Mesenchymal stem cell (in vitro differentiated cells and primary cell): Measurements from ENCODE around the gene BRK1.
A peak's percentile ranks its signal among the peaks of the same experiment; 100 is the strongest.

Experiments
- DNase-seq: peaks from one replicate; pipeline ENCODE4 v3.0.0-alpha.2; 2013
- H2AFZ ChIP-seq: one replicate; pipeline ENCODE4 v1.6.1; 2013; ENCODE audit warnings: low read depth, mild to moderate bottlenecking, control low read depth, inconsistent platforms, low read length, moderate library complexity
- H2AK5ac ChIP-seq: 2 replicates; pipeline ENCODE4 v1.6.1; 2013; ENCODE audit warnings: low read length, moderate library complexity, mild to moderate bottlenecking, inconsistent platforms; ENCODE audit not compliant: severe bottlenecking
- H2BK120ac ChIP-seq: one replicate; pipeline ENCODE4 v1.6.1; 2013; ENCODE audit warnings: low read depth, mild to moderate bottlenecking, inconsistent platforms, low read length, moderate library complexity
- H2BK12ac ChIP-seq, 2 experiments: one replicate each; pipeline ENCODE4 v1.6.1; 2013; ENCODE audit warnings: inconsistent platforms in 2 of 2, low read length in 2 of 2, mild to moderate bottlenecking in 2 of 2, moderate library complexity in 2 of 2, control low read depth in 1 of 2
- H2BK15ac ChIP-seq: one replicate; pipeline ENCODE4 v1.6.1; 2013; ENCODE audit warnings: mild to moderate bottlenecking, low read depth, inconsistent platforms; ENCODE audit not compliant: poor library complexity, severe bottlenecking
- H2BK5ac ChIP-seq: 2 replicates; pipeline ENCODE4 v1.6.1; 2013; ENCODE audit warnings: low read depth, mild to moderate bottlenecking, low read length, control low read depth, inconsistent platforms; ENCODE audit not compliant: poor library complexity, severe bottlenecking
- H3K14ac ChIP-seq, 2 experiments: one replicate each; pipeline ENCODE4 v1.6.1; 2013; ENCODE audit warnings: inconsistent platforms in 2 of 2, low read length in 2 of 2, control low read depth in 1 of 2, mild to moderate bottlenecking in 1 of 2, moderate library complexity in 1 of 2
- H3K18ac ChIP-seq, 2 experiments: one replicate each; pipeline ENCODE4 v1.6.1; 2013; ENCODE audit warnings: inconsistent platforms in 2 of 2, low read length in 2 of 2, control low read depth in 1 of 2, low read depth in 1 of 2, mild to moderate bottlenecking in 1 of 2
- H3K23ac ChIP-seq, 2 experiments: one replicate each; pipeline ENCODE4 v1.6.1; 2013; ENCODE audit warnings: inconsistent platforms in 2 of 2, low read length in 2 of 2, mild to moderate bottlenecking in 2 of 2, moderate library complexity in 2 of 2, control low read depth in 1 of 2
- H3K27ac ChIP-seq: 2 replicates; pipeline ENCODE4 v1.5.1; 2013; ENCODE audit warnings: mild to moderate bottlenecking, moderate library complexity, low read length, control low read depth, inconsistent platforms; ENCODE audit not compliant: poor library complexity, severe bottlenecking
- H3K27me3 ChIP-seq, 2 experiments: 2 replicates each; pipeline versions ENCODE4 v1.6.1 to v1.7.0; 2013; ENCODE audit warnings: low read length in 2 of 2, mild to moderate bottlenecking in 2 of 2, moderate library complexity in 2 of 2, control low read depth in 1 of 2, inconsistent platforms in 1 of 2; ENCODE audit not compliant: control insufficient read depth in 1 of 2, insufficient read depth in 1 of 2
- H3K36me3 ChIP-seq, 2 experiments: 2 replicates each; pipeline versions ENCODE4 v1.6.1 to v1.7.0; 2013; ENCODE audit warnings: low read length in 2 of 2, control low read depth in 1 of 2, inconsistent platforms in 1 of 2, low read depth in 1 of 2, mild to moderate bottlenecking in 1 of 2; ENCODE audit not compliant: insufficient read depth in 2 of 2, control insufficient read depth in 1 of 2
- H3K4ac ChIP-seq, 2 experiments: one replicate each; pipeline ENCODE4 v1.6.1; 2013; ENCODE audit warnings: inconsistent platforms in 2 of 2, low read length in 2 of 2, mild to moderate bottlenecking in 2 of 2, moderate library complexity in 2 of 2, control low read depth in 1 of 2, low read depth in 1 of 2
- H3K4me1 ChIP-seq: 2 replicates; pipeline ENCODE4 v1.6.1; 2013; ENCODE audit warnings: low read depth, low read length, control low read depth; ENCODE audit not compliant: control insufficient read depth, insufficient read depth
- H3K4me2 ChIP-seq: 2 replicates; pipeline ENCODE4 v1.6.1; 2013; ENCODE audit warnings: low read length, mild to moderate bottlenecking, inconsistent platforms; ENCODE audit not compliant: poor library complexity, severe bottlenecking
- H3K4me3 ChIP-seq, 2 experiments: 2 replicates each; pipeline versions ENCODE4 v1.5.1 to v1.7.0; 2013; ENCODE audit warnings: low read length in 2 of 2, mild to moderate bottlenecking in 2 of 2, control low read depth in 1 of 2, low read depth in 1 of 2; ENCODE audit not compliant: insufficient read depth in 1 of 2
- H3K79me1 ChIP-seq: replicated peaks from 2 replicates; pipeline ENCODE4 v1.6.1; 2013; ENCODE audit warnings: mild to moderate bottlenecking, control low read depth, low read length, inconsistent platforms; ENCODE audit not compliant: poor library complexity, severe bottlenecking
- H3K9ac ChIP-seq: 2 replicates; pipeline ENCODE4 v1.7.0; 2013; ENCODE audit warnings: mild to moderate bottlenecking, low read length, moderate library complexity
- H3K9me3 ChIP-seq: 2 replicates; pipeline ENCODE4 v1.7.0; 2013; ENCODE audit warnings: mild to moderate bottlenecking, low read length; ENCODE audit not compliant: control insufficient read depth
- H4K8ac ChIP-seq: one replicate; pipeline ENCODE4 v1.6.1; 2013; ENCODE audit warnings: inconsistent platforms, mild to moderate bottlenecking, low read length, moderate library complexity
- H4K91ac ChIP-seq: one replicate; pipeline ENCODE4 v1.6.1; 2013; ENCODE audit warnings: mild to moderate bottlenecking, low read length, inconsistent platforms
- WGBS: methylation state at CpG from one replicate; pipeline ENCODE4 v1.1.7; 2013; ENCODE audit warnings: mixed read lengths; 5-methylcytosine and 5-hydroxymethylcytosine counted together

Gene BRK1

DNA sequence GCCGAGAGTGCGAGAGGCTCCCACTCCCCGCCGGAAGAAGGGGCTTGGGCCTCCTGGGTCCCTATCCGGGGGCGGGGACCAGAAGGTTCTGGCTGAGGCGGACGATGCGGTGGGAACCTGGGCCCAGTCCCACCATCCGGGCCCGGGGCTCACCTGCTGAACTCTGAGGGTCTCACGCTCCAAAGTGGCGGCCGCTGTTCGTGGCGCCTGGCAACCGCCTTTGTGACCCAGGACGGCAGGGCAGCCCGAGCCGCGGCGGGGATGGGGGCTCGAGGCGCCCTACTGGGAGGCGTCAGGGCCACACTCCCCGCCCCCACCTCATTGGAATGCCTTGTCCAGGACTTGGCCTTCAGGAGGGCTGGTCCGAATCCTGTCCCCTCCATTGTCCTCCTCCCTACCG is 7.4 kb upstream of the BRK1 start, which contains the start of gene FANCD2OS:
FANCD2OS (minus strand) TSS at position 165 of the 400 bp plus-strand sequence. CDS start 3,481 bp downstream, outside the sequence.
- Histone ChIP-seq H3K36me3 (no peaks in the 10 kb centered on the region), H2BK120ac (no peak within 1 kb of the TSS), H3K9me3 (no peaks in the 10 kb centered on the region), H3K18ac (no peak within 1 kb of the TSS), H3K27me3 (no peaks in the 10 kb centered on the region), H2BK15ac (no peak within 1 kb of the TSS), H2AFZ (no peak within 1 kb of the TSS), H4K91ac (no peak within 1 kb of the TSS), H3K4ac (no peak within 1 kb of the TSS), H3K4me3 (no peak within 1 kb of the TSS), H3K23ac (no peak within 1 kb of the TSS), H3K27ac (no peak within 1 kb of the TSS), H4K8ac (no peak within 1 kb of the TSS), H3K9ac (no peak within 1 kb of the TSS), H2AK5ac (no peak within 1 kb of the TSS), H3K14ac (no peak within 1 kb of the TSS), H3K79me1 (no peaks in the 10 kb centered on the region), H3K4me1 (no peaks in the 10 kb centered on the region), H2BK5ac (no peak within 1 kb of the TSS), H3K4me2 (no peak within 1 kb of the TSS), H2BK12ac (no peak within 1 kb of the TSS)
- no peak for DNase-seq
- WGBS, result 97% methylated on average over 28 of the region's 28 CpGs

DNA sequence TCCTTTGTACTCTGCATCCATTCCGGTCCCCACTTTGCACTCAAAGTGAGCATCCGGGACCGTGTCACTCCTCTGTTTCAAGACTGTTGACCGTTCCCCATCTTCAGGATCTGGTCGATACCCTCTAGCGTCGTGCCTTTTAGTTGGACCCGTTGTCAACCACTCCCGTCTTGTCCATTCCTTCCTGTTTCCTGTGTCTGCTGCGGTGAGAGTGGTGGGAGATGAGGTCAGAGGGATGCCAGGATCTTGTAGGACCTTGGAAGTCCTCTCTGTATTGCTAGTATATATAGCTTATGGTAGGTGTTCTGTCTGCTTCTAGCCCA is 624 bp downstream of the BRK1 start:
- H2BK5ac ChIP-seq, result no peak overlapping the region
- H2BK12ac ChIP-seq, result no peak overlapping the region
- WGBS, result 1% methylated on average over 9 of the region's 10 CpGs
- peak overlapping the region; percentile 86 to 88 for H3K4me3 ChIP-seq
- H4K91ac ChIP-seq, result peak overlapping the region; percentile 79
- no peak overlapping the region for H2AK5ac ChIP-seq
- H3K18ac ChIP-seq, result peak overlapping the region; percentile 1 to 91
- peak overlapping the region; percentile 91 for H3K9ac ChIP-seq
- H3K23ac ChIP-seq, result no peak overlapping the region
- no peaks in the 10 kb centered on the region for H3K9me3 ChIP-seq
- peaks cover 6% of the 10 kb centered on the region for H3K4me1 ChIP-seq
- peaks cover 1% of the 10 kb centered on the region for H3K79me1 ChIP-seq
- peak overlapping the region in 1 of 2 experiments; percentile 87 for H3K14ac ChIP-seq
- DNase-seq, result peak; percentile 84
- peak overlapping the region in 1 of 2 experiments; percentile 93 for H3K4ac ChIP-seq
- H4K8ac ChIP-seq, result peak overlapping the region; percentile 69
- H3K27me3 ChIP-seq, result no peaks in the 10 kb centered on the region
- H3K36me3 ChIP-seq, result peaks cover 0 to 19% of the 10 kb centered on the region in 2 experiments
- no peak overlapping the region for H2BK120ac ChIP-seq
- peak overlapping the region; percentile 89 for H2AFZ ChIP-seq
- H2BK15ac ChIP-seq, result no peak overlapping the region
- H3K4me2 ChIP-seq, result peak overlapping the region; percentile 78
- peak overlapping the region; percentile 62 for H3K27ac ChIP-seq

DNA sequence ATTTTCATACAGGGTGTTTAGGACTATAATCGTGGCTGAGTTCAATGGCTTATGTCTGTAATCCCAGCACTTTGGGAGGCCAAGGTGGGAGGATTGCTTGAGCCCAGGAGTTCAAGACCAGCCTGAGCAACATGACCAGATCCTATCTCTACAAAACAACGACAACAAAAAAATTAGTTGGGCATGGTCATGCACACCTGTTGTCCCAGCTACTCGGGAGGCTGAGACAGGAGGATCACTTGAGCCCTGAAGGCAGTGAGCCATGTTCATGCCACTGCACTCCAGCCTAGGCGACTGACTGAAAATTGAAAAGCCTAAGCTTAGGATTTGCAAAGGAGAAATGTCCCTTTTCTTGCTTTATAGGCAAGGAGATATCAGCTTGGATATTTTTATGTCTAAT is 1.5 kb downstream of the BRK1 start:
- peak overlapping the region; percentile 91 for H3K9ac ChIP-seq
- H2AFZ ChIP-seq, result no peak overlapping the region
- no peak overlapping the region for H2BK5ac ChIP-seq
- H3K4ac ChIP-seq, result no peak overlapping the region
- H3K79me1 ChIP-seq, result peaks cover 1% of the 10 kb centered on the region
- no peak overlapping the region for H3K14ac ChIP-seq
- H3K9me3 ChIP-seq, result no peaks in the 10 kb centered on the region
- no peak overlapping the region for H2BK120ac ChIP-seq
- H3K4me3 ChIP-seq, result peak overlapping the region in 1 of 2 experiments; percentile 86
- no peaks in the 10 kb centered on the region for H3K27me3 ChIP-seq
- no peak overlapping the region for H2AK5ac ChIP-seq
- no peak overlapping the region for H3K27ac ChIP-seq
- H3K4me1 ChIP-seq, result peaks cover 6% of the 10 kb centered on the region
- no peak overlapping the region for H3K23ac ChIP-seq
- peaks cover 0 to 23% of the 10 kb centered on the region in 2 experiments for H3K36me3 ChIP-seq
- no peak overlapping the region for H4K91ac ChIP-seq
- WGBS, result 93% methylated on average over 4 of the region's 4 CpGs
- no peak for DNase-seq
- no peak overlapping the region for H4K8ac ChIP-seq
- no peak overlapping the region for H2BK15ac ChIP-seq
- no peak overlapping the region for H2BK12ac ChIP-seq
- H3K4me2 ChIP-seq, result no peak overlapping the region
- H3K18ac ChIP-seq, result no peak overlapping the region

DNA sequence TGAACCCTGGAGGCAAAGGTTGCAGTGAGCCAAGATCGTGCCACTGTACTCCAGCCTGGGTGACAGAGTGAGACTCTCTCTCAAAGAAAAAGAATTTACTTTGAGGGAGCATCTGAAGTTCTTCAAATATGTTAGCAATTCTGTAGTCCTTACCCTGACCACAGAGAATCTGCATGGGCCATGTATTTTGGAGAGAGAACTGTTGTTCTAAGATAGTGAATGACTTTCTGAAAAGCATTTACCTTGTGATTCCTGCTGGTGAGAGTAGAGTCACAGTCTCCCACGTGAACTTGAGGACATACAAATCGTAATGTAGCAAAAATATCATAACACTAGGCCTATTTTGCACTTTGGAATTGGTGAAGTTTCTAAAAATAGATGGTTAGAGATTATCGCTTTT is 3.9 kb downstream of the BRK1 start:
- Histone ChIP-seq H2BK5ac (no peak overlapping the region), H3K4me2 (no peak overlapping the region), H2BK12ac (no peak overlapping the region), H3K36me3 (peaks cover 4 to 36% of the 10 kb centered on the region in 2 experiments), H4K8ac (no peak overlapping the region), H3K4ac (no peak overlapping the region), H3K14ac (no peak overlapping the region), H3K18ac (no peak overlapping the region), H3K27ac (no peak overlapping the region), H3K79me1 (peaks cover 9% of the 10 kb centered on the region), H2AFZ (no peak overlapping the region), H4K91ac (no peak overlapping the region), H3K9me3 (no peaks in the 10 kb centered on the region), H3K23ac (no peak overlapping the region), H3K9ac (no peak overlapping the region), H2AK5ac (no peak overlapping the region), H2BK120ac (no peak overlapping the region), H2BK15ac (no peak overlapping the region), H3K4me3 (no peak overlapping the region), H3K27me3 (no peaks in the 10 kb centered on the region), H3K4me1 (peaks cover 6% of the 10 kb centered on the region)
- 98% methylated on average over 2 of the region's 4 CpGs for WGBS
- DNase-seq, result no peak
